K562 (cell line): Measurements from ENCODE around the gene SRRT. TPM values are rescaled to one million over a fixed set of nuclear protein-coding genes. Genes with fewer than 3 reads are reported as not detected.
A peak's percentile ranks its signal among the peaks of the same experiment; 100 is the strongest.

Source experiments
- DIDO1 ChIP-seq: fragments of 450-650 bp; IDR thresholded peaks from 2 replicates; pipeline ENCODE4 v1.6.1; 2016; ENCODE audit warnings: low read depth, missing biosample characterization, missing genetic modification characterization
- ELF2 ChIP-seq: fragments of 250-450 bp; sonication (Bioruptor Pico); IDR thresholded peaks from 2 replicates; pipeline ENCODE4 v1.5.0; 2021; ENCODE audit warnings: mild to moderate bottlenecking
- FOXP1 ChIP-seq: sonication (generic); formaldehyde crosslinking; IDR thresholded peaks from 2 replicates; pipeline ENCODE4 v1.8.0; 2022; ENCODE audit warnings: mild to moderate bottlenecking, missing genetic modification reagents
- KLF10 ChIP-seq: fragments of 250-450 bp; sonication (Bioruptor Pico); IDR thresholded peaks from 2 replicates; pipeline ENCODE4 v1.6.1; 2021; ENCODE audit warnings: matching md5 sums
- POLR2G ChIP-seq: fragments of 200-400 bp; formaldehyde crosslinking; IDR thresholded peaks from 2 replicates; pipeline ENCODE4 v1.6.1; 2017; ENCODE audit warnings: low read depth, mild to moderate bottlenecking, antibody characterized with exemption, low read length, moderate library complexity
- SNRNP70 ChIP-seq: fragments of 200-400 bp; formaldehyde crosslinking; optimal IDR thresholded peaks from 2 replicates; pipeline ENCODE3; 2017; ENCODE audit warnings: low read depth, low read length
- ZEB2 ChIP-seq: fragments of 450-650 bp; IDR thresholded peaks from 2 replicates; pipeline ENCODE4 v1.6.1; 2016
- ZNF3 ChIP-seq: fragments of 250-450 bp; sonication (Bioruptor Pico); IDR thresholded peaks from 2 replicates; pipeline ENCODE4 v1.5.0; 2021; ENCODE audit warnings: mild to moderate bottlenecking, moderate library complexity
- ZNF407 ChIP-seq: fragments of 450-650 bp; IDR thresholded peaks from 2 replicates; pipeline ENCODE4 v1.6.1; 2016; ENCODE audit warnings: low read depth
- ZNF830 ChIP-seq: fragments of 250-450 bp; sonication (Bioruptor Pico); IDR thresholded peaks from 2 replicates; pipeline ENCODE4 v1.5.0; 2021; ENCODE audit warnings: mild to moderate bottlenecking
- polyA plus RNA-seq, 8 experiments: library from polyadenylated mRNA; depleted of rRNA in 4 of 8; stranded (reverse) in 5 of 8; unstranded in 3 of 8; fragments of >200 nt; fragmentation: Nextera tagmentation in 2 of 8; fragmentation: Illumina TruSeq in 1 of 8; extraction: Ambion mirVana in 2 of 8; extraction: Trizol in 1 of 8; gene quantifications; 2 replicates each; pipeline versions ENCODE4 v1.2.1 to v1.2.3, GENCODE V29; 2011 to 2014; ENCODE audit warnings: inconsistent platforms in 1 of 8, missing spikeins in 1 of 8
- total RNA-seq, 7 experiments: library from RNA; depleted of rRNA in 6 of 7; stranded (reverse); fragments of >200 nt in 6 of 7; fragmentation: Illumina TruSeq in 2 of 7; extraction: Trizol in 2 of 7; gene quantifications; 2 replicates each; pipeline versions ENCODE4 v1.2.1 to v1.2.3, GENCODE V29; 2011 to 2021; ENCODE audit warnings: low replicate concordance in 1 of 7

Gene SRRT
- total and polyA plus RNA-seq, 9 of the 15 experiments (the other 6 are each of a cell fraction or from before 2014, with no cell fraction given): 10.3 to 263 (median 84.4) TPM

GRCh38 chr7:100895956-100896731 is 21.2 kb downstream of the SRRT start (continued):
- TF ChIP-seq ZNF407 (peak; percentile 52; the same call in 1 of the 2 replicates), KLF10 (CRISPR knock-in tag) (no peak), POLR2G (peak; percentile 66), SNRNP70 (no peak), ZNF830 (no peak), ZNF3 (CRISPR knock-in tag) (no peak), ZEB2 (peak; percentile 29; the same call in 1 of the 2 replicates), DIDO1 (tag) (no peak), FOXP1 (no peak), ELF2 (no peak)
